GM21367 (cell line): Measurements from ENCODE around the gene PDE4C.
"Not testable (repeated sequence)": the region's sequence is repeated elsewhere in the genome, so short reads cannot be mapped to it uniquely, and the experiment has no call there.

ENCODE experiments used
- ATAC-seq: cut with Tn5 transposase; IDR thresholded peaks from one replicate; pipeline ENCODE4 v1.9.1; 2021; ENCODE audit not compliant: unreplicated experiment

PDE4C gene

DNA sequence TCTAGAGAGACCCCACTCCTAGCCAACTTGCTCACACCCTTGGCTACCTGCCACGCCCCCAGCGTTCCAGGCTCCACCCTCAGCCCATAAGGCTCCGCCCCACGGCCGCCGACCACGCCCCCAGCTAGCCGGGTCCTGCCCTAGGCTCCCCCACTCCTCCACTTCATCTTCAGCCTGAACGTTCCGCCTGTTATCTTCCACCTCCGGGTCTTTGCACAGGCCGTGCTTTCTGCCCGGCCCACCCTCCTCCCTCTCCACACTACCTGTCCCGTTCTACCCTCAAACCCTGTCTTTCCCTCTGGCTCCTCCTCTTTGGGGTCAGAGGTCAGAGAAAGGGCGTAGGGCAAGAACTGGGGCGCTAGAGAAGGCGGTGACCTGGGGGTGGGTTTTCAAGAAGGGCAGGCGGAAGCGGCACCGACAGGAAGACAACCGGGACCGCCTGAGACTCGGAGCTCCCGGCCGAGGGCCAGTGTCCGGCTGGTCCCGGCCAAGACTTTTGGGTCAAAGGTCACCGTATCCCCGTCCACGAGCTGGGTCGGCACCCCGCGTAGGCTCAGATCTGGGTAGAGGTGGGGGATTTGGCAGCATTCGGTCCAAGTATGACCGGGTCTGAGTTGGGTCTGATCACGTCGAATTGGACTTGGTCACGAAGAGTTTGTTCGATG, 2.2 kb downstream of the PDE4C start:
- no peak for ATAC-seq

DNA sequence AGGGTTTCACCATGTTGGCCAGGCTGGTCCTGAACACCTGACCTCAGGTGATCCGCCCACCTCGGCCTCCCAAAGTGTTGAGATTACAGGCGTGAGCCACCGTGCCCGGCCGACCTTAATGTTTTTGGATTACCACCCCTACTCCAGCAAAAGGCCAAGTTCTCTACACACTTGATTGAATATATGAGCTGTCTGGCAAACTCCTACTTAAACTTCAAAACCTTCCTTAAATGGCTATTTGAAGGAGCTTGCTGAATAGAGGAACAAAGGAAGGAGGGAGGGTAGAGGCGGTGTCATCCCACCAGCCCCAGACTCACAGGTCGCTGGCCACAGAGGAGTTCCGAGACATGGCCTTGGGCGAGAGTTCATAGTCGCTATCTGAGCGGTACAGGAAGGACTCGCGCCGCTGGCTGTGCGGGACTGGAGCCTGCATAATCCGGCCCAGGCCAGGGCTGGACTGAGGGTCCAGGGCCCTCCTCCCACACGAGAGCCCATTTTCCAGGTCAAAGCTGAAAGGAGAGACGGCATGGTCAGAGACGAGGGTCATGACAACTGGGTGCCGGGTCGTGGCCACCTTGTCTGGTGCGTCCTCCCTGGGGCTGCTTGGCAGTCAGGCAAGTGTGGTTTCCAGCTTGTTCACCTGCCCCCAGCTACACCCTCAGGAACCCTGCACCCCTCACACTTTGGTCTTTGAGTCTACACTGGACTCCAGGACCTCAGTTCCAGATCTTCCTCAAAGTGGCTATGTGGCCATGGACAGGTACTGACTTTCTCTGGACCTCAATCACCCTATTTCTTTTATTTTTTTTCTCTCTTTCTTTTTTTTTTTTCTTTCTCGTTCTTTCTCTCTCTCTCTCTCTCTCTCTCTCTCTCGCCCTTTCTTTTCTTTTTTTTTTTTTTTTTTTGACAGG, 4.2 kb downstream of the PDE4C start:
- ATAC-seq, result no peak

DNA sequence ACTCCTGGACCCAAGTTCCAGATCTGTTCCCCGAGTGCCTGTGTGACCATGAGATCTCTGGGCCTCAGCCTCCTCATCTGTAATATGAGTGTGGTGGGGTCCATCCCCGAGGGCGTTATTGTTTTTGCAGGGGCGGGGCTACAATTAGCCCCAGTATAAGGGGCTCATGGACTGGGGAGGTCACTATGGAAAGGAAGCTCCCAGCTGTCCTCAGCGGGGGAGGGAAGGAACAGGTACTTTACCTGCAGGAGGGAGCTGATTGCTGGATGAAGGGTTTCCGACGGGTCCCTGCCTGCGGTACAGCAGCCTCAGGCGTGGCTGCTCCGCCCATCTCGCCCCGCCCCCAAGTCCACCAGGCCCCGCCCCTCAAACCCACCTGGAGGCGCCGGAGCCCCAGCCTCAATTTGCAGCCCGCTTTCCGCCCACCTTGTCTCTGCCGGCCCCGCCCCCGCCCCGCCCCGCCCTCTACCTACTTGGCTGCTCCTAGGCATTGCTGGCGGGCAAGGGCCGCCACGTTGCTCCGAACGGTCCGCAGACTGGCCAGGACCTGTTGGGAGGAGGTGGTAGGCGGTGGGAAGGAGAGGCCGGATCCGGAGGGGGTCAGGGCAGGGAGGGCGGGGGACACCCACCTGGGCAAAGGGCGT, 5.5 kb downstream of the PDE4C start:
- ATAC-seq, result no peak

DNA sequence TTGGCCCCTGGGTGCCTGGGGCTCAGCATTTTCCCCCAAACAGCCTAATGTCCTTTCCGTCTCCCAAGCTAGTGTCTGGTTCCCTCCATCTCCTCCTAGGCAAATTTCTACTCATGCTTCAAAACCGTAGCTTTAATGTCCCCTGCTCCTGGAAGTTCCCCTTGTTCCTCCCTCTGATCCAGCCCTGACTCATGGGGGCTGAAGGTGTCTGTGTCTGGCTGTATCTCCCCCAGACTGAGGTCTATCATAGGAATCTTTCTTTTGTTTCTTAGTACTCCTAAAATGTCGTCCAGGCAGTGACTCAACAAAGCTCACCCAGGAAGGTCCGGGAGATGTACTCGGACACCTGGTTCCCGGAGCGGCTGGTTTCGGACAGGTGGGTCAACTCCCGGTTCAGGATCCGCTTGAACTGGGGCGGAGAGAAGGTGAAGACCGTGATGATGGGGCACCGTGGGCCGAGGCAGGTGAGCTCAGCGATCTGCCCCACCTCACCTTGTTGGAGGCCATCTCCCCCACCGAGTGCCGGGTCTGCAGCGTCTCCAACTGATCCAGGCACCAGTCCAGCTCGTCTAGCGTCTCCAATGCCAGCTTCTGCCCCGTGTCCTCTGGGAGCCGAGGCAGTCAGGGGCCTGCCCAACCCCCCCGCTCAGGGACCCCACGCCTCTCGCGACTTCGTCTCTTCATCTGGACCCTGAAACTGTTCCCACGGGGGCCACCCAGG, 6.2 kb downstream of the PDE4C start:
- ATAC-seq, result no peak

DNA sequence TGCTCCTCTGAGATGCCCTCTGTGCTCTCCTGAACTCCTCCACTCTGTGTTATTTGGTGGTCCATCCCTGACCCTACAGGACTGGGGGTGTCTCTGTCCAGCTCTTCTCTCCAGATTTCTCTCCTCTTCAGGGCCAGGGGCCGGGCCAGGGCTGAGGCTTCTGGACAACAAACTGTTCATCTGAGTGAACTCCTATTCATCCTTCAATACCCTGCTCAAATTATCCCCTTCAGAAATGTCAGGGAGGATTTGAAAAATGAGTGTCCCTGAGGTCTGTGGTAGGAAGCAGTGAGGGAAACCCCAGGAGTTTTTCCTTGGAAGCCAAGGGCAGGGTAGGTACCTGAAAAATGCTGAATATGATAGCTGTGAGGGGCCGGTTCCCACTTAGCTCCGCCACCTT, 7.6 kb downstream of the PDE4C start:
- ATAC-seq, result no peak

DNA sequence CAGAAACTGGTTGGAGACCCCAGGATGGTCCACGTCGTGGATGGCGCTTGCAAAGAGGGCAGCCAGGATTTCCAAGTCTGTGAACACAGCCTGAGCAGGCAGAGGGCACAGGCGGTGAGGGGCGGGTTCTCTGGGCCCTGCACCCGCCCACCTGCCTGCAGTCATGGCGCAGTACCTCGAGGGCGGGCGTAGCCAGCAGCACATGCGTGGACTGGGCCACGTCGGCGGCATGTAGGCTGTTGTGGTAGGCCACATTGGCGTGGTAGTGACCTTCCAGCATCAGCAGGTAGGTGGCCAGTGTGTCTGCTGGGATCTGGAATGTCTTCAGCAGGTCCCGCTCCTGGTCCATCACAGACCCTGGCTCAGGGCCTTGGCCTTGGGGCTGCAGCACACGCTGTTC, 8.1 kb downstream of the PDE4C start:
- ATAC-seq, result no peak

DNA sequence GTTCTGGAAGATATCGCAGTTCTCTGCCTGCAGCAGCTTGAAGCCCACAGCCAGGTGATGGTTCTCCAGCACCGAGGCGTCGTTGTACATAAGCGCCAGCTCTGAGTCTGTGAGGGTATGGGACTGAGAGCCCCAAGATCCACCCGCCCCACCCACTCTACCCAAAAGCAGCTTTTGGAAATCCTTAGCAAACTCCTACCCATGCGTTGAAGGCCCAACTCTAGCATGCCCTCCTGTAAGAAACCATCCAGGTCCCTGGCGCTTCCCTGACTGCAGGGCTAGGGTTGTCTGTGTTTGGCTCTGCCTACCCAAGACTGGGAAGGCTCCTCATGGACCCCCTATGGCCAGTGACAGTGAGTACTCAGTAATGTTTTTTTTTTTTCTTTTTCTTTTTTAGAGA, 9.4 kb downstream of the PDE4C start:
- no peak for ATAC-seq

DNA sequence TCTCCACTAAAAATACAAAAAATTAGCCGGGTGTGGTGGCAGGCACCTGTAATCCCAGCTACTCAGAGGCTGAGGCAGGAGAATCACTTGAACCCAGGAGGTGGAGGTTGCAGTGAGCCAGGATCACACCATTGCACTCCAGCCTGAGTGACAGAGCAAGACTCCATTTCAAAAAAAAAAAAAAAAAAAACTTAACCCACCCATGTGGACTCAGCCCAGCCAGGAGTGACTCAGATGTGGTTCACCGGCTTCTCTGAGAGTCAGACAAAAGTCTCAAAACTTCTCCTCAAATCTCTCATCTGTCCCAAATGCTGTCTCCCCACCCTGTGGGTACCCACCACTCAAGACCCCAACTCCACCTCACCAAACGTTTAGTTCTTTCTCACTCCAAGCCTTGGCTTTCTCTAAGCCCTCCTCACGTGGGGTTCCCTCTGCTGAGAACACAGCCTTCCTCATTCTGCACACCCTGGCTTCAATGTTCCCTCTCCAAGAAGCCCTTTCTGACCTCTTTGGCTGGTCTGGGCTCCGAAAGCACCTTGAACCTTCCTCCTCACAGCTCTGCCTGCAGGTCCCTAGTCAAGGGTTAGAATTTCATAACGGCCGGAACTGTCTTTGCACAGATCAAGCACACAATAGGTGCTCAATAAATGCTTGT, 11.3 kb downstream of the PDE4C start:
- ATAC-seq, result no peak

DNA sequence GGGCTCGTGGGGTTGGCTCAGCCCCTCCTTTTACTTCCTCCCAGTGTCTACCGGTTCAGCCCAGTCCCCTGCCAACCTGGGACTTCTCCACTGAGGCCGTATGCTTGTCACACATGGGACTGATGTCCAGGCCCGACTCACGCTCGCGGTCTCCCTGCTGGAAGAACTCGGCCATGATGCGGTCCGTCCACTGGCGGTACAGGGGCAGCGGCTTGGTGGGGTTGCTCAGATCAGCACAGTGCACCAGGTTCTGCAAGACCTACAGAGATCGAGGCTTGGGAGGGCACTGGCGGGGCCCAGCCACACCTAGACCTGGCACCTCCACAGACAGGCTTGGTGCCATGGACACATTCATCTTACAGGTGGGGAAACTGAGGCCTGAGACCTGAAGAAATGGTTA, 14.6 kb downstream of the PDE4C start:
- ATAC-seq, result no peak

DNA sequence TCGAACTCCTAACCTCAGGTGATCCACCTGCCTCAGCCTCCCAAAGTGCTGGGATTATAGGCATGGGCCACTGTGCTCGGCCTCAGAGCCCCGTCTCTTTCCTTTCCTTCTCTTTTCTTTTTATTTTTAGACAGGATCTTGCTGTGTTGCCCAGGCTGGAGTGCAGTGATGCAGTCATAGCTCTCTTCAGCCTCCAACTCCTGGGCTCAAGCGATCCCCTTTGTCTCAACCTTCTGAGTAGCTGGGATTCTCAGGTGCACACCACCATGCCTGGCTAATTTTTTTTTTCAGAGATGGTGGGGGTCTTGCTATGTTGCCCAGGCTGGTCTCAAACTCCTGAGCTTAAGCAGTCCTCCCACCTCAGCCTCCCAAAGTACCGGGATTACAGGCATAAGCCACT, 16.3 kb downstream of the PDE4C start:
- not testable (repeated sequence) for ATAC-seq

DNA sequence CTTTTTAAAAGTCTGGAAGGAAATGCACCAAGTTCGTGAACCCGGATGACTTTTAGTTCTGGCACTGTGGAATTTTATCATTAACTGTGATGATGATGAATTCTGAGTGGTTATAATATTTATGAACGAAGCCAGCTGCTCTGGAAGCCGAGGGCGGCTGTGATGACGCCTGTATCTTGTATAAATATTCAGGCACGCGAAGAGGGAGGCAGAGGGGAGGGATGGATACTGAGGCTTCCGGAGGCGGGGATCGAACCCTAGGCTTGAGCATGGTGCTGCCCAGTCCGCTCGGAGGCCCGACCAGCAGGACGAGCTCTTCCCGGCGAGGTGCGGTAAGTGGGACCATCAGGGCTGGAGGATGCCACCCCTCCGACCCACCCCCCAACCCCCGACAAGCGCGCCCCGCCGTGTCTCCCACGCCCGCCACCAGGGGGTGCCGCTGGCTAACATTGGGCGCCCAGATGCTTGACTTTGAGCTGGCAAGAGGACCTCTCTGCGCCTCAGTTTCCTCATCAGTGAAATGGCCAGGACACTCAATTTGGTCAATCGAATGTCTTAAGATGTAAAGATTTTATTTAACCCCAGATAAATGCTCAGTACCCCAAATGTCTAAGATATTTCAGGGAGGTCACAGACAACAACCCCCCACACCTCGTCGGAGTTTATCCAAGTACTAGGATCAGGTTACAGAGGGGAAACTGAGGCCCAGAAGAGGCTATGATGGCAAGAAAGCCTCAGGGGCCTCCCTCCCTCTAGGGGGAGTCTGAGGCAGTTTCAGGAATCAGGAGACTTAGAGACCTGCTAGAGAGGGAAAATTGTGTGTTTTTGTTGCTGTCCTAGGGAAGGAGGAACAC, 17.9 kb downstream of the PDE4C start:
- ATAC-seq, result no peak

DNA sequence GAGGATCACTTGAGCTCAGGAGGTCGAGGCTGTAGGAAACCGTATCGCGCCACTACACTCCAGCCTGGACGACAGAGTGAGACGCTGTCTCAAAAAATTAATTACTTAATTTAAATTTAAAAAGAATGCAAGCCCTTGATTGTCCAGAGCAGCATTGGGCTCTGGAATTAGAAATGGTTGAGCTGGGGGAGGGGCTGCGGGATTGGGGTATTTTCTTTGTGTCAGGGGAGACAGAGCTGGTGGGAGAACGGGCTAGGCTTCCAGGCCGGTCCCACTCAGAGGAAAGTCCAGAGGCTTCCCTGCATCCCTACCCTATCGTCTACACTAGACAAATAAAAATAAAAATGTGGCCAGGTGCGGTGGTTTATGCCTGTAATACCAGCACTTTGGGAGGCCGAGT, 20.2 kb downstream of the PDE4C start:
- no peak for ATAC-seq

DNA sequence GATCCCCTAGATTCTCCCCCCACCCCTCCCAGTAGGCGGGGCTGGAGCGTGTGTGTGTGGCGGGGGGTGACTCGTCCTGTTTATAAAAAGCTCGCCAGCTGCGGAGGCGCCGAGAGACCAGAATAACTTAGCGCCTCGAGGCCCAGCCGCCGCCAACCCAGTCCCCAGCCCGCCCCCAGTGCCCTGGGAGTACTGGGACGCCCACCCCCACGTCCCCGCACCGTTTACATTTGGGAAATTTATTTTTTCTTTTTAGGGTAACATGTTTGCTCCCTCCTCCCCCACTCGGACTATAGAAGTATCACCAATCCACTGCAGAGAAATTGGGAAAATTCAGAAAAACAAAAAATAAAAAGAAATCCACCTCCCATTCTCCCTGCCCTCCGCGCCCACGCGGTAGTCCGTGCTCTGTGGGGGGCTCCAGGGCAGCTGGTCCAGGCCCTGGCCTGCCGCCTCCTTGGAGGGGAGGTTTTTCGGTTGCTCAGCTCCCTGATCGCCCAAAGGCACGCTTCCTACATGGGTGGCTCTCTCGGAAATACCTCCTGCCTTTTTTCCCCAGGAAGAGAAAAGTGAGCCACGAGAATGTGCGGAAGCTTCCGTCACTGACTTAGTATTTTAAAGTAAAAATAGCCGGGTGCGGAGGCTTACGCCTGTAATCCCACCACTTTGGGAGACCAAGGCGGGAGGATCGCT, 20.9 kb downstream of the PDE4C start:
- ATAC-seq, result no peak

DNA sequence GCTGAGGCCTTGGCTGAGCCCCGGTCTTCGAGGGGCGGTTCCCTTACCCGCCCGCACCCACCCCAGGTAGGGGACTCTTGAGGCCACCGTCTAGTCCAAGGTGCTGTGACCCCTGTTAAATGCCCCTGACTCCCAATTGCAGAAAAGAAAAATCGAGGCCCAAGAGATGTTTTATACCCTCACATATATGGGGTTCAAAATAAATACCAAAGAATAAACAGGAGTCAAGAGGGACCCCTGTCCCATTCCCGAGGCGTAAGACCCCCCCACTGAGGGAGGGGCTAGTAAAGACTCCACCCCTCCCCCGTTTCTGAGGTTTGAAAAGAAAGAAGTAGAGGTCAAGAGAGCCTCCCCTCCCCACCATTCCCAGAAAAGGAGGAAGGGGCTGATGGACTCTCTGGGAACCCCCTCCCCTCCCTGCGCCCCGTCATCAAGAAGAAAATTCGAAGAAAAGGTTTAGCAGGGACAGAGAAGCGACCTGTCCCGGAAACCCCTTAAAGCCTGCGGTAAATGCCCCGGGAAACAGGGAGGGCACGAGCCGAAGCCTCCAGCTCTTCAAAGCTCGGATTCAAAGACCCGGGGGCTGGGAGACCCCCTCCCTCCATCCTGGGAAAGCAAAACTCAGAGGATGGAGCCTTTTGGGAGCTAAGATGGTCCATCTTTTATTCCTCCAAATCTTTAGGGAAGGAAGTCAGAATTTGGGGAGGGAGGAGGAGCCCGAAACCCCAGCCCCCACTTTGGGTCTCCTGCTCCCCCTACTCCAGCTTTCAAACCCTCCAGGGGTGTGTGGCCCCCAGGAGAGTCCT, 21.6 kb downstream of the PDE4C start:
- ATAC-seq, result peak; percentile 19

DNA sequence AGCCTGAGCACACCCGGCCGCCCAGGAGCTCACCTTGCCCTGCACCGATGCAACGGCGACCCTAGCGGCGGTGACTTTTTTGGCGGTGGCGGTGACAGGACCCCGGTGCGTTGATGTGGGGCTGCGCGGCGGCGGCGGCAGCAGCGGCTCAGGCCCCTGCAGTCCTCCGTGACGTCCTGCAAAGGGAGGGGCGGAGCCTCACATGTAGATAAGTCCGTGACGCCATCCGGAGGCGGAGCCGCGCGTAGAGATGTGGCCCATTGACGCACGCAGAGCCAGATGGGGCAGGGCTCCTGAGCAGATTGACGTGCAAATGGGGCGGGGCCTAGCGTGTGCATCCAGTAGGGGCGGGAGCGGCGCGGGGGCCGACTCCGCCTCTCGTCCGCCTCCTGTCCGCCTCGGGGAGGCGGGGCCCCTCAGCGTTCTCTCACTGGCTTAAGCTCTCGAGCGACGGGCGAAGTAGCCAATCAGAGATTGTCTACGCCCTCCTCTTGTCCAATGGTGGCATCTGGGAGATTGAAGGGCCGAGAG, 22.3 kb downstream of the PDE4C start, which contains the start of gene RAB3A:
Gene RAB3A (minus strand): TSS at position 180 of the 531 bp plus-strand sequence. CDS start 1,302 bp downstream, outside the sequence.
- ATAC-seq, result peak; percentile 85

DNA sequence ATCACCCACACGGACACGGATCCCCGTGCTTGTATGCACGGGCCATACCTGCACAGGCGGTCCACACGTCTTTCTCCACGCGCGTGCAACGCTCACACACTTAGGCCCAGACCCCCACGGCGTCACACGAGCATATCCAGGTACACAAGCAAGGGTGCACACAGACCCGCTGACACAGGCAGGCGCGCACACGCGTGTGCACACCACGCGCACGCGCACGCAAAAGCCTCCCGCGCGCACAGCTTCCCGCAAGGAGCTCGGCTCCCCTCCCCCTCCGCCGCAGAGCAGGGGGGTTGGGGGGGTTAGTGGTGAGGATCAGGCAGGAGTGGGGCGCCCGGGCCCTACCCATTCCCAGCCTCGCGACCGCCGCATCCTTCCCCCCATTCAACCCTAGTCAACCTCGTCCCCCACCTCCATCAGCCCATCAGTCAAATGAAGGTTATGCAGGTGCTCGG, 22.8 kb downstream of the PDE4C start:
- ATAC-seq, result no peak

DNA sequence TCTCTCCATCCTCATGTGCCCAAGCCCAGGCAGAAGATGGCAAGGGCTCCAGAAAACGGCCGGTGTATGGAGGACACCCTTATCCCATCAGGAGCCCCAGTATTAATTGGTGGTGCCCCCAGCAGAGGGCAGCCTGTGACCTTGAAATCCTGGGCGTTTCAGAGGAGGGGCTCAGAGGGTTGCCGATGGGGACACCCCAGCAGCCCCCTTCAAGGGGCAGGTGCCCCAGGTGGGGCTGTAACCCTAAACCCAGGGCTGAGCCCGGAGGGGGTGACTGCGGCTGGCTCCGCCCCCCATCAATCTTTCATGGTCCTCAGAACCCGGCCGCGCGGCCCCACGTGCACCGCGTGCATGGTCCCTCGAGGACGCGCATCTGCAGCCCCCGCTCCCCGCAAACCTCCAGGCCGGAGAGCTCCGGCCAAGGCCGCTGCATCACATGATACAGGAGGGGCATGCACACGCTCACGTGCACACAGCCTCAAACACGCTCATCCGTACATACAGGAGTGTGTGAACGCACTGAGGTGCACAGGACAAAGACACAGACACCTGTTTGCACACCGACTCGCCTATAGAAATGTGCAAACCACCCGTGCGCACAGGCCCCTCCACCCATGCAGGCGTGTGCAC, 23.3 kb downstream of the PDE4C start:
- ATAC-seq, result no peak

DNA sequence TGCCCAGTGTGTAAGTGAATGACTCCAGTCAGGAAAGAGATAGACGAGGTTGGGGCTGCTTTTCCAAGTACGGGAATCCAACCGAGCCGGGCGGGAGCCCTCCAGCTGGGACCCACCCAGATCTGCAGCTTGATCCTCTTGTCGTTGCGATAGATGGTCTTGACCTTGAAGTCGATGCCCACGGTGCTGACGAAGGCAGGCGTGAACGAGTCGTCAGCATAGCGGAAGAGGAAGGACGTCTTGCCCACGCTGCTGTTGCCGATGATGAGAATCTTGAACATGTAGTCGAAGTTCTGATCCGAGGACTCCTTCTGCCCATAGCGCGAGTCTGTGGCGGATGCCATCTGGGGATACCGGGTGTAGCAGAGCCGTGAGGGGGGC, 23.9 kb downstream of the PDE4C start:
- no peak for ATAC-seq
